Neural progenitor cell (in vitro differentiated cells): ENCODE data around the gene CD40. TPM values are rescaled to one million over a fixed set of nuclear protein-coding genes. Genes with fewer than 3 reads are reported as not detected.

ENCODE experiments used
- DNase-seq: peaks from one replicate; pipeline ENCODE4 v3.0.0-alpha.2; 2016; ENCODE audit warnings: low spot score
- H2AFZ ChIP-seq: fragments of 200-600 bp; sonication (generic); replicated peaks from 2 replicates; pipeline ENCODE4 v1.6.1; 2016; ENCODE audit warnings: antibody characterized with exemption
- H3F3A ChIP-seq: fragments of 200-600 bp; sonication (generic); 2 replicates; pipeline ENCODE4 v1.6.1; 2016; ENCODE audit warnings: antibody characterized with exemption, low read depth
- H3K27ac ChIP-seq: fragments of 200-600 bp; sonication (generic); 2 replicates; pipeline ENCODE4 v1.5.1; 2016; ENCODE audit warnings: mild to moderate bottlenecking
- H3K27me3 ChIP-seq: fragments of 200-600 bp; sonication (generic); 2 replicates; pipeline ENCODE4 v1.6.1; 2016; ENCODE audit warnings: mild to moderate bottlenecking, moderate library complexity
- H3K36me3 ChIP-seq: fragments of 200-600 bp; sonication (generic); 2 replicates; pipeline ENCODE4 v1.5.1; 2016
- H3K4me1 ChIP-seq: fragments of 200-600 bp; sonication (generic); 2 replicates; pipeline ENCODE4 v1.6.1; 2016; ENCODE audit warnings: mixed run types
- H3K4me2 ChIP-seq: fragments of 200-600 bp; sonication (generic); 2 replicates; pipeline ENCODE4 v1.6.1; 2016
- H3K4me3 ChIP-seq: fragments of 200-600 bp; sonication (generic); 2 replicates; pipeline ENCODE4 v1.5.1; 2016
- H3K79me2 ChIP-seq: fragments of 200-600 bp; sonication (generic); 2 replicates; pipeline ENCODE4 v1.6.1; 2016; ENCODE audit warnings: low read depth
- H3K9ac ChIP-seq: fragments of 200-600 bp; sonication (generic); 2 replicates; pipeline ENCODE4 v1.6.1; 2016
- H3K9me3 ChIP-seq: fragments of 200-600 bp; sonication (generic); 2 replicates; pipeline ENCODE4 v1.5.1; 2016; ENCODE audit warnings: low read depth
- H4K20me1 ChIP-seq: fragments of 200-600 bp; sonication (generic); 2 replicates; pipeline ENCODE4 v1.6.1; 2016; ENCODE audit warnings: low read depth
- H3K27ac Mint-ChIP-seq: 3 replicates; pipeline ENCODE4 v1.8.0; 2021; ENCODE audit warnings: mixed read lengths
- H3K27me3 Mint-ChIP-seq: 2 replicates; pipeline ENCODE4 v1.8.0; 2022; ENCODE audit warnings: low read depth, mild to moderate bottlenecking, inconsistent platforms, moderate library complexity, mixed read lengths; ENCODE audit not compliant: insufficient read depth
- H3K36me3 Mint-ChIP-seq: 3 replicates; pipeline ENCODE4 v1.8.0; 2021; ENCODE audit warnings: mixed read lengths
- H3K4me1 Mint-ChIP-seq: 3 replicates; pipeline ENCODE4 v1.8.0; 2021; ENCODE audit warnings: mixed read lengths
- H3K4me3 Mint-ChIP-seq: 3 replicates; pipeline ENCODE4 v1.8.0; 2021; ENCODE audit warnings: mild to moderate bottlenecking, moderate library complexity, mixed read lengths
- H3K9me3 Mint-ChIP-seq: 3 replicates; pipeline ENCODE4 v1.8.0; 2020; ENCODE audit warnings: mixed read lengths
- CTCF ChIP-seq: fragments of 200-600 bp; sonication (generic); IDR thresholded peaks from 2 replicates; pipeline ENCODE4 v1.5.1; 2017; ENCODE audit warnings: antibody characterized with exemption, mild to moderate bottlenecking
- EZH2 ChIP-seq: fragments of 200-600 bp; sonication (generic); IDR thresholded peaks from 2 replicates; pipeline ENCODE4 v1.6.1; 2017; ENCODE audit warnings: antibody characterized with exemption, mild to moderate bottlenecking, moderate library complexity
- EZH2phosphoT487 ChIP-seq: fragments of 200-600 bp; sonication (generic); IDR thresholded peaks from 2 replicates; pipeline ENCODE4 v1.6.1; 2017; ENCODE audit warnings: antibody characterized with exemption
- total RNA-seq: library from RNA; depleted of rRNA; stranded (reverse); fragments of >200 nt; gene quantifications from 2 replicates; pipeline ENCODE4 v1.2.3, GENCODE V29; 2015; ENCODE audit warnings: low replicate concordance

Gene CD40
- total RNA-seq, 1 donor from 2014 or later, result 11.0 TPM

GRCh38 chr20:46101957-46102356 is 16.2 kb upstream of the CD40 start:
- Mint-ChIP-seq H3K27ac (no peak overlapping the region), H3K4me3 (no peak overlapping the region), H3K4me1 (no peaks in the 10 kb centered on the region), H3K9me3 (peaks cover 7% of the 10 kb centered on the region), H3K27me3 (peaks cover 6% of the 10 kb centered on the region), H3K36me3 (no peaks in the 10 kb centered on the region)
- no peak overlapping the region for H3K4me3 ChIP-seq
- H3K4me1 ChIP-seq, result no peaks in the 10 kb centered on the region
- H3K27me3 ChIP-seq, result peaks cover 65% of the 10 kb centered on the region
- no peaks in the 10 kb centered on the region for H3K9me3 ChIP-seq
- no peaks in the 10 kb centered on the region for H3F3A ChIP-seq
- TF ChIP-seq EZH2 (no peak), EZH2phosphoT487 (no peak), CTCF (no peak)
- no peak overlapping the region for H3K27ac ChIP-seq
- no peak overlapping the region for H2AFZ ChIP-seq
- H3K79me2 ChIP-seq, result no peaks in the 10 kb centered on the region
- H3K9ac ChIP-seq, result no peak overlapping the region
- no peak overlapping the region for H3K4me2 ChIP-seq
- H3K36me3 ChIP-seq, result no peaks in the 10 kb centered on the region
- no peak for DNase-seq
- H4K20me1 ChIP-seq, result no peaks in the 10 kb centered on the region

GRCh38 chr20:46102940-46103339 is 15.2 kb upstream of the CD40 start:
- Histone ChIP-seq H3K79me2 (no peaks in the 10 kb centered on the region), H3K9ac (no peak overlapping the region), H3K9me3 (no peaks in the 10 kb centered on the region), H3K27ac (no peak overlapping the region), H3K27me3 (peaks cover 66% of the 10 kb centered on the region), H3F3A (no peaks in the 10 kb centered on the region), H3K36me3 (no peaks in the 10 kb centered on the region), H2AFZ (no peak overlapping the region), H3K4me1 (no peaks in the 10 kb centered on the region), H3K4me3 (no peak overlapping the region), H4K20me1 (no peaks in the 10 kb centered on the region), H3K4me2 (no peak overlapping the region)
- Mint-ChIP-seq H3K27me3 (peaks cover 6% of the 10 kb centered on the region), H3K4me1 (no peaks in the 10 kb centered on the region), H3K27ac (no peak overlapping the region), H3K4me3 (no peak overlapping the region), H3K36me3 (no peaks in the 10 kb centered on the region), H3K9me3 (peaks cover 7% of the 10 kb centered on the region)
- no peak for DNase-seq
- TF ChIP-seq CTCF, result no peak
- no peak for TF ChIP-seq EZH2
- TF ChIP-seq EZH2phosphoT487, result no peak

GRCh38 chr20:46104262-46104661 is 13.9 kb upstream of the CD40 start:
- no peak overlapping the region for H3K9ac ChIP-seq
- H2AFZ ChIP-seq, result no peak overlapping the region
- no peaks in the 10 kb centered on the region for H3K36me3 Mint-ChIP-seq
- H3K36me3 ChIP-seq, result no peaks in the 10 kb centered on the region
- H3K4me1 ChIP-seq, result no peaks in the 10 kb centered on the region
- no peak overlapping the region for H3K27ac ChIP-seq
- no peak overlapping the region for H3K27ac Mint-ChIP-seq
- H3K27me3 Mint-ChIP-seq, result peaks cover 8% of the 10 kb centered on the region
- H3K4me2 ChIP-seq, result no peak overlapping the region
- DNase-seq, result no peak
- H3K27me3 ChIP-seq, result peaks cover 66% of the 10 kb centered on the region
- no peak for TF ChIP-seq CTCF
- TF ChIP-seq EZH2, result no peak
- TF ChIP-seq EZH2phosphoT487, result no peak
- no peak overlapping the region for H3K4me3 Mint-ChIP-seq
- H4K20me1 ChIP-seq, result no peaks in the 10 kb centered on the region
- no peaks in the 10 kb centered on the region for H3K9me3 ChIP-seq
- no peaks in the 10 kb centered on the region for H3F3A ChIP-seq
- H3K9me3 Mint-ChIP-seq, result peaks cover 7% of the 10 kb centered on the region
- no peak overlapping the region for H3K4me3 ChIP-seq
- no peaks in the 10 kb centered on the region for H3K79me2 ChIP-seq
- H3K4me1 Mint-ChIP-seq, result no peaks in the 10 kb centered on the region
